IMR-90 (cell line): ENCODE measurements around the gene BPI.

ENCODE experiments used
- BHLHE40 ChIP-seq: fragments of 150-350 bp; IDR thresholded peaks from 2 replicates; pipeline ENCODE4 v1.6.1; 2016; ENCODE audit warnings: mild to moderate bottlenecking, low read depth, low read length
- CEBPB ChIP-seq: IDR thresholded peaks from 2 replicates; pipeline ENCODE4 v1.6.1; 2012; ENCODE audit warnings: low read depth, low read length, improper control_type of control experiment
- CHD1 ChIP-seq: IDR thresholded peaks from 2 replicates; pipeline ENCODE4 v1.6.1; 2012; ENCODE audit warnings: low read depth, low read length, improper control_type of control experiment
- CTCF ChIP-seq: conservative IDR thresholded peaks from 2 replicates; pipeline ENCODE4 v1.5.1; 2012; ENCODE audit warnings: mild to moderate bottlenecking, low read depth, low read length, improper control_type of control experiment
- FOS ChIP-seq: fragments of 150-350 bp; IDR thresholded peaks from 2 replicates; pipeline ENCODE4 v1.6.1; 2016; ENCODE audit warnings: low read depth, low read length
- MAFK ChIP-seq: IDR thresholded peaks from 2 replicates; pipeline ENCODE4 v1.6.1; 2012; ENCODE audit warnings: low read depth, low read length, improper control_type of control experiment
- MAZ ChIP-seq: IDR thresholded peaks from 2 replicates; pipeline ENCODE4 v1.6.1; 2012; ENCODE audit warnings: low read depth, mild to moderate bottlenecking, low read length, improper control_type of control experiment, moderate library complexity, borderline replicate concordance
- MXI1 ChIP-seq: IDR thresholded peaks from 2 replicates; pipeline ENCODE4 v1.6.1; 2012; ENCODE audit warnings: low read depth, mild to moderate bottlenecking, low read length, moderate library complexity, borderline replicate concordance
- POLR2A ChIP-seq: IDR thresholded peaks from 2 replicates; pipeline ENCODE4 v1.6.1; 2012; ENCODE audit warnings: mild to moderate bottlenecking, low read depth, low read length
- RAD21 ChIP-seq: IDR thresholded peaks from 2 replicates; pipeline ENCODE4 v1.6.1; 2012; ENCODE audit warnings: low read length, improper control_type of control experiment
- RCOR1 ChIP-seq: IDR thresholded peaks from 2 replicates; pipeline ENCODE4 v1.6.1; 2012; ENCODE audit warnings: mild to moderate bottlenecking, low read length, improper control_type of control experiment; ENCODE audit not compliant: insufficient replicate concordance
- RFX5 ChIP-seq: IDR thresholded peaks from 2 replicates; pipeline ENCODE4 v1.8.0; 2012; ENCODE audit warnings: low read depth, mild to moderate bottlenecking, low read length, moderate library complexity
- SMC3 ChIP-seq: fragments of 150-350 bp; IDR thresholded peaks from 2 replicates; pipeline ENCODE4 v1.6.1; 2016; ENCODE audit warnings: low read depth, mild to moderate bottlenecking, antibody characterized with exemption, low read length, moderate library complexity
- USF2 ChIP-seq: fragments of 150-350 bp; IDR thresholded peaks from 2 replicates; pipeline ENCODE4 v1.6.1; 2017; ENCODE audit warnings: mild to moderate bottlenecking, antibody characterized with exemption, low read length, low read depth

GRCh38 chr20:38320221-38320620 is 16.3 kb downstream of the BPI start:
- no peak for TF ChIP-seq CTCF
- no peak for TF ChIP-seq USF2
- TF ChIP-seq POLR2A = no peak
- no peak for TF ChIP-seq RFX5
- no peak for TF ChIP-seq FOS
- no peak for TF ChIP-seq MAZ
- TF ChIP-seq CEBPB = no peak
- TF ChIP-seq MXI1 = no peak
- TF ChIP-seq SMC3 = no peak
- no peak for TF ChIP-seq RAD21
- TF ChIP-seq MAFK = no peak
- no peak for TF ChIP-seq CHD1
- no peak for TF ChIP-seq RCOR1
- TF ChIP-seq BHLHE40 = no peak
